Stimulated activated CD8-positive, alpha-beta memory T cell treated with anti-CD3 and anti-CD28 coated beads, Interleukin-4, amount 100 ng/mL, for 48 hours (primary cell): Measurements from ENCODE around the gene NKX6-2.
"Not testable (repeated sequence)": the region's sequence is repeated elsewhere in the genome, so short reads cannot be mapped to it uniquely, and the experiment has no call there.

ENCODE experiments used
- DNase-seq: peaks from one replicate; pipeline ENCODE4 v3.0.0-alpha.2; 2020

The NKX6-2 gene

GRCh38 chr10:132812520-132812919 lies 26.6 kb upstream of the NKX6-2 start:
- no peak for DNase-seq

- no peak for DNase-seq
These were observed 26.0 kb upstream of the NKX6-2 start for GRCh38 chr10:132811891-132812481.

- DNase-seq = no peak
These were observed 25.1 kb upstream of the NKX6-2 start for GRCh38 chr10:132810807-132811700.

- no peak for DNase-seq
These were observed 24.3 kb upstream of the NKX6-2 start for GRCh38 chr10:132810141-132810806.

- DNase-seq = no peak
These were observed 23.5 kb upstream of the NKX6-2 start for GRCh38 chr10:132809232-132810140.

GRCh38 chr10:132808383-132809231 lies 22.7 kb upstream of the NKX6-2 start:
- no peak for DNase-seq

- DNase-seq = no peak
These were observed 21.7 kb upstream of the NKX6-2 start for GRCh38 chr10:132807621-132808049.

GRCh38 chr10:132806561-132807003 lies 20.6 kb upstream of the NKX6-2 start:
- no peak for DNase-seq

- DNase-seq = no peak
These were observed 20.2 kb upstream of the NKX6-2 start for GRCh38 chr10:132806110-132806509.

- DNase-seq = no peak
These were observed 19.7 kb upstream of the NKX6-2 start for GRCh38 chr10:132805599-132805998.

- DNase-seq = no peak
These were observed 19.0 kb upstream of the NKX6-2 start for GRCh38 chr10:132804785-132805426.

GRCh38 chr10:132804287-132804686 lies 18.3 kb upstream of the NKX6-2 start:
- no peak for DNase-seq

- DNase-seq = no peak
These were observed 17.7 kb upstream of the NKX6-2 start for GRCh38 chr10:132803416-132804210.

GRCh38 chr10:132802694-132803320 lies 16.9 kb upstream of the NKX6-2 start:
- DNase-seq = no peak

GRCh38 chr10:132802048-132802447 lies 16.1 kb upstream of the NKX6-2 start:
- no peak for DNase-seq

- DNase-seq = no peak
These were observed 13.9 kb upstream of the NKX6-2 start for GRCh38 chr10:132799865-132800264.

- no peak for DNase-seq
These were observed 12.9 kb upstream of the NKX6-2 start for GRCh38 chr10:132798876-132799275.

GRCh38 chr10:132798403-132798802 lies 12.5 kb upstream of the NKX6-2 start:
- no peak for DNase-seq

- not testable (repeated sequence) for DNase-seq
These were observed 12.0 kb upstream of the NKX6-2 start for GRCh38 chr10:132797986-132798385.

GRCh38 chr10:132796846-132797245 lies 10.9 kb upstream of the NKX6-2 start:
- no peak for DNase-seq
